PC-9 (cell line): ENCODE measurements around the gene LYRM9.

Source experiments
- EZH2 ChIP-seq: fragments of 200-600 bp; sonication (generic); IDR thresholded peaks from 2 replicates; pipeline ENCODE4 v1.8.0; 2017; ENCODE audit warnings: antibody characterized with exemption, low read depth
- TF ChIP-seq, protein P1 (sequence below): fragments of 200-600 bp; sonication (generic); conservative IDR thresholded peaks from 2 replicates; pipeline ENCODE4 v1.6.1; 2017; ENCODE audit warnings: mixed run types, antibody characterized with exemption, mild to moderate bottlenecking, moderate library complexity

DNA sequence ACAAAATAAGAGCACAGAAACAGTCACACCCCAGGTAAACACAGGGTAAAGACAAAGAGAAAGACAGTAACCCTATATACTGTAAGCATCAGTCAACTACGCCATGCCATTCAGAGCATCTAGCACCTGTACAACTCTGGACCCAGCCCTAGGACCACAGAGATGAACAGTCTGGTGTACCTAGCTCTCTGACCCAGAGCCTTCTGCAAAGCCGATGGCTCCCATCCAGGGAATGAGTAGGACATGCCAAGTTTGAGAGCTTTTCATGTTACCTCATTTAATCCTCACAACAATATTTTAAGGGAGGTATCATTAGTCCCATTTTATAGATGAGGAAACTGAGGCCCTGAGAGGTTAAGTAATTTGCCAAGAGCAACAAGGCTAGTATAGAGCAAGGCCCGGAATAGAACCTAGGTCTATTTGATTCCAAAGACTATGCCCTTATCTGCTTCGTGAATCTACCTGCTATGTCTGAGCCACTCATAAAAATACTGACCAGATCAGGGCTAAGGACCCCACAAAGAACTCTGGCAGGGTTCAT lies 3.4 kb downstream of the LYRM9 start:
- TF ChIP-seq, protein P1, sequence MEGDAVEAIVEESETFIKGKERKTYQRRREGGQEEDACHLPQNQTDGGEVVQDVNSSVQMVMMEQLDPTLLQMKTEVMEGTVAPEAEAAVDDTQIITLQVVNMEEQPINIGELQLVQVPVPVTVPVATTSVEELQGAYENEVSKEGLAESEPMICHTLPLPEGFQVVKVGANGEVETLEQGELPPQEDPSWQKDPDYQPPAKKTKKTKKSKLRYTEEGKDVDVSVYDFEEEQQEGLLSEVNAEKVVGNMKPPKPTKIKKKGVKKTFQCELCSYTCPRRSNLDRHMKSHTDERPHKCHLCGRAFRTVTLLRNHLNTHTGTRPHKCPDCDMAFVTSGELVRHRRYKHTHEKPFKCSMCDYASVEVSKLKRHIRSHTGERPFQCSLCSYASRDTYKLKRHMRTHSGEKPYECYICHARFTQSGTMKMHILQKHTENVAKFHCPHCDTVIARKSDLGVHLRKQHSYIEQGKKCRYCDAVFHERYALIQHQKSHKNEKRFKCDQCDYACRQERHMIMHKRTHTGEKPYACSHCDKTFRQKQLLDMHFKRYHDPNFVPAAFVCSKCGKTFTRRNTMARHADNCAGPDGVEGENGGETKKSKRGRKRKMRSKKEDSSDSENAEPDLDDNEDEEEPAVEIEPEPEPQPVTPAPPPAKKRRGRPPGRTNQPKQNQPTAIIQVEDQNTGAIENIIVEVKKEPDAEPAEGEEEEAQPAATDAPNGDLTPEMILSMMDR: no peak
- no peak for TF ChIP-seq EZH2
